Hematopoietic multipotent progenitor cell treated with erythropoietin and hydrocortisone succinate and interleukin-3 and kit ligand, for 6 days (in vitro differentiated cells): ENCODE measurements around the gene MNT.

ENCODE experiments used
- DNase-seq: peaks from one replicate; pipeline ENCODE4 v3.0.0-alpha.2; 2015

MNT gene

DNA sequence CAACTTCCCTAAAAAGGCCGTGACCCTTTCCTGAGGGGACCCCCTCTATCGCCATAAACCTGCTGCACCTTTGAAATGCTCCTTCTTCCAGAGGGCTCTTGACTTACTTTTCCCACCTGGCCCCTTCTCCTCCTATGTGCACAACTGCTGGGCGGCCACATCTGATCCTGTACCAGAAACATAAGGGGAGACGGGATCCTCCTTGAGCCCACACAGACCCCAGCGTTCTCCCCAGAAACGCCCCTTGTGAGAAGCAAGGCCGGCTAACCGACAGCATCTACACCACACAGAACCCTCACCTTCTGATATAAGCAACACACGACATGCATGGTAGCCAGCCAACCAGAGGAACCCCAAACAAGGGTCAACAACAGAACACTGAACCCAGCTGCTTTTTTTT is 14.2 kb upstream of the MNT start:
- DNase-seq = no peak

DNA sequence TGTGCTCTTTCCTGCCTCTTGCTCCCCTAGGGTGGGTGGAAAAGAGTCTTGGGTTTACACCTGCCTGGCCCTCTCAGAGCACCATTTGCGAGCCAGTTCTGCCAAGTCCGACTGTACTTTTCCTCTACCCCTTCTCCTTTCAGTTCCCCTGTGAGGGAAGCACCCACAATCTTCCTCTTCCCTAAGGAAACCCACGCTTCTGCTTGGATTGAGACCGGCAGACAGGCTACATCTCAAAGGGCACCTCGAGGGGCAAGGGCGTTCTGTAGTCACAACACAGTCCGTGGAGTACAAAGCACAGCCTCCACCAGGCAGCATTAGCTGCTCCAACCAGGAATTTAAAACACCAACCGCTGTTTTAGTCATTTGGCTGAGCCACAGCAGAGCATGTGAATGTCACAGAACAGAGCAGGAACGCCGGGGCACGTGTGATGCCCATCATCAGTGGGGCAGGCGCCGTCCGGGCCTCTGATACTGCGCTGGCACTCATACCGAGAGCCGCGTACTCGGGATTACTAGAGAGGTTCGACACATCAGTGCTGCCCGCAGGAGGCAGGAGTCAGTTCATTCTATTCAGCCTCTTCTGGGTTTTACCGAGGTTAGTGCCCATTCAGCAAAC is 13.7 kb upstream of the MNT start:
- DNase-seq = no peak

DNA sequence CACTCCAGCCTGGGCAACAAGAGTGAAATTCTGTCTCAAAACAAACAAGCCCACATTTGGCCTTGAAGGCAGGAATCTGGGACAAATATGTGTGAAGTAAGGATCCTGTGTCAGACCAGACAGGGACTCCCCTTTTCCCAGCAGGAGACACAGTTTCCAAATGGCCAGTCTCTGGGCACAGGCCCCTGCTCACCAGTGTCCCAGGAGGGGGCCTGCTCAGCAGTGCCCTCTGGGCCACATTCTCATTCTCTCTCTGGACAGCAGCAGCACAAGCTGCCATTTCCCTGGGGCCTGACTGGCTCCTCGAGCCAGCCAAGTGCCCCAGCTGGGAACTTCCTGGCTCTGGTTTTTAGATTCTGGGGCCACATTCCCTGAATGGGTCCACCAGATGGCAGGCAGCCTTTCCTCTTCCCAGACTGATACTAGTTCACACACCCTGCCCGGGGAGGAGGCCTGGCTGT is 11.7 kb upstream of the MNT start:
- DNase-seq = no peak

DNA sequence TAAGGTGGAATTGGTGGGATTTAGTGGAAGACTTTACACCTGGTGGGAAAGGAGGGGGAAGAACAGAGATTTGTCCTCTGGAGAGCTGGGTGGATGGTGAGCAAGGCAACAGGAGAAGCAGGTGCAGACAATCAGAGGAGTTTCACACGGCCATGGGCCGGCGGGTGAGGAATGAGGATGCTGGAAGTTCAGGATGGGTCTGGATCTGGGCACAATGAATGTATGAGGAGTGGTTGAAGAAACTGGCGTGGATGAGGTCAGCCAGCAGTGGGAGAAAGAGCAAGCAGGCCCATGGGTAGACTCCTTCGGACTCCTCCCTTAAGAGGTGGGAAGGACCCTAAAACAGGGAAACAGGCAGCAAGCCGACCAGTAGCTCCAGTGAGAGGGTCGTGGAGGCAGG is 10.1 kb upstream of the MNT start:
- DNase-seq = no peak

DNA sequence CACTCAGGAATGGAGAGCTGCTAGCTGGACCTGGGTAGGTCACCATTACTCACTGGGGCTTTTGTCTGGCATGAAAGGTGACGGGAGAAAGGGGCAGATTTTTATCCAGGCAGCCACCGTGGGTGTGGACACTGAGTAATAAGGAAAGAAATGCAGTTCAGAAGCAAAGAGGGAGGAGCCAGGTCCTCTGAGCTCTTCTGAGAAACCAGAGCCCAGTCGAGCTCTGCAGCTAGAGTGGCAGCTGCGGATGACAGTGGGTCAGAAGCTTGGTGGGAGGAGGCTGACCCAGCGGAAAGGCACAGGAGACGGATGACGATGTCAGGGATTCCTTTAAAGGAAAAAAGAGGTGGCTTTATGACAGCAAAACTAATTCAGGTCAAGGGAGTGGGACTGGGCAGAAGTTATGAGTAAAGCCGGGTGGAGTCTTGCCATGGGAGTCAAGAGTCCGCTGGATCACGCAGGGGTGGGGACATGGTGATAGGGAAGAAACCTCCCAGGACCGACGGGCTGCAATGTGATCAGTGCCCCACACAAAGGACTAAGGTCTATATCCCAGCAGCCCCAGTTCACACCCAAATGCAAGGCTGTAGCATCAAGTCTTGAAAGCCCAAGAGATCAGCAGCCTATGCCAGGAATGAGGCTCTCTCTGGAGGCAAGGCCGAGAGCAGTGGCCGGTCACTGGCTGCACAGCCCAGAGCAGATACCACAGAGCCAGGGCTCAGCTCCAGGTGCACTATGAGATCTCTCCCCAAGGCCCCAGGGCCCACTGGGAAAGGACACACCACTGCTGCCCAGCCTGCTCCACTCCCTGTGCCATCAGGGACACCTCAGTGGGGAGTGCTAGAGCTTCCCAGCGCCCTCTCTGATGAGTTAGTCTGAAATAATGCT is 6.3 kb upstream of the MNT start:
- DNase-seq = peak; percentile 45

DNA sequence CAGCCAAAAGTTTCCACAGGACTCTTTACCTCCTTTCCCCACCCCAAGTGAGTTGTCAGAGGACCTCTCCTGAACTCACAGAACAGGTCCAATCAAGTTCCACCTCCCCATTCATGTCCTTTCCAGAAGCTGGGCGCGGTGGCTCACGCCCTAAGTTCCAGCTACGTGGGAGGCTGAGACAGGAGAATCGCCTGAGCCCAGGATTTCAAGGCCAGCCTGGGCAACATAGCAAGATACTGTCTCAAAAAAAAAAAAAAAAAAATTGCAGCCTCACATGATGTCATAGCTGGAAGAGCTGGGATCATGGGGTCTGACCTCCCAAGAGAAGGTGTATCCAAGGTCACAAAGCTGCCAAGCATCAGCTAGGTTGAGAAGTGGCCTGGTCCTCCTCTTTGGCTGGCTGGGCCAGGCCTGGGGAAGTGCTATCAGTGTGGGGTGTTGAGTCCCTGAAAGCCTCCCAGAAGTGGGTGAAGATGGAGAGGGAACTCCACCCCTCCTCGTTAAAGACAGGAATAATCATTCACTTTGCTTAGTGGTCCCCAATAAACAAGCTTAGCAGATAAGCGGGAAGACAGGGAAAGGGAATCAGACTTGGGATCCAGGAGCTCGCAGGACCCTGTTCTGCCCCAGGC is 5.5 kb upstream of the MNT start:
- DNase-seq = no peak

DNA sequence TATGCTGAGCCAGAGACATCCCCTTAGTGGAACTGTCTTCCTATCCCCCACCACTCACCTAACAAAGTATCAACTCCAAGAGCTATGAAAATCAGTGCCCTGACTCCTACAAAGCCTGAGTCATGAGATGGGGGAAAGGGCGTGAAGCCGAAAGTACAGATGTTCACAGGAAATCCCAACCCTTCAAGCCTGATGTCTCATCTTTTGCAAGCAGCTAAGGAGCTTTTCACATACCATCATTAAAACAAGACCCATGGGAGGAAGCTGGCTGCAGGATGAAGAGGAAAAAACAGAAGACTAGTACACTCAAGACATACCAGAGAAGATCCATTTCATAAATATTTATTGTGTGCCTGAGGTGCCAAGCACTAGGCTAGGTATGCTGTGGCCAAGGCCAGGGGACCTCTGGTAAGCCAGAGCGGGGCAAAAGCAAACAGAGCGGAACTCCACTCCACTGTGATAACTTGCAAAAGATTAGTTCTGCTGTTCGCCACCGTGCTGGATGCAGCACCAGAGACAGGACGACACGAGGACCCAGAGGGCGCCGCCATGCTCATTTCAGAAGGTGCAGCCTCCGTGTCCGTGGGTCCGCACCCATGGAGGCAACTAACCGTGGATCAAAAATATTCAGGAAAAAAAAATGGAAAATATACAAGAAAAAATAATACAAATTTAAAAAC is 4.5 kb upstream of the MNT start:
- DNase-seq = no peak

DNA sequence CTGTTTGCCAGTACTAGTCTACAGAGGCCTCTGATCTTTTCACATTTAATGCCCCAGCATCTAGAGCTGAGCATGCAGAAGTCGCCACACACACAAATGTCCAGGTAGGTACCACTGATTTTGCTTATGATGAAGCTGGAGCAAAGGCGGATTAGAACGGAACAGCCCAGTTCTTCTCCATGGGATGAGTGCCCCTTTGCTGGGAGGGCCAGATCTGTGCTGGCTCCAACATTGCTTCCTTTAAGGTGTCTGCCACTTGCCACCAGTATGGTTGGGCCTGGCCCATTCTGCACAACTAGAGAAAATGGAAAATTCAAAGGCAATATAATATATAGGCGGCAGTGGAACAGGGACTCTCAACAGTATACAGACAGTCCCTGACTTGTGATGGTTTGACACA is 2.2 kb upstream of the MNT start:
- no peak for DNase-seq

DNA sequence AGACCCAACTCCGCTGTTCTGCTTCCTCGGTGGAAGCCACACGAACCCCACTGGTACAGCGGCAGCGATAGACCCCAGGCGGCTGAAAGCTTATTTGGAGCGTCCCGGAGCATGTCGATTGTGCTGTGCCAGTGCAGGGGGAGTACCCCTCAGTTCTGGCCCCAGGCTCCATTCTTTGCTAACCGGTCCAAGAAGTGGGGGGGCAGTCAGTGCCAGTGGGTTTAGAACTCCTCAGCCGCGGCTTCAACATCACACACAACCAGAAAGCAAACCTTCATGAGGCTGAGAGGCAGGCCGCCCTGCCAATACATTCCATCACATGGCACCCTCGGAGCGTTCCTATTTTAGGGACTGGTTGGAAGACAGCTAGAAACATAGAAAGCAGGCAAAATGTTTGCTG is 1.7 kb upstream of the MNT start:
- DNase-seq = peak; percentile 36

DNA sequence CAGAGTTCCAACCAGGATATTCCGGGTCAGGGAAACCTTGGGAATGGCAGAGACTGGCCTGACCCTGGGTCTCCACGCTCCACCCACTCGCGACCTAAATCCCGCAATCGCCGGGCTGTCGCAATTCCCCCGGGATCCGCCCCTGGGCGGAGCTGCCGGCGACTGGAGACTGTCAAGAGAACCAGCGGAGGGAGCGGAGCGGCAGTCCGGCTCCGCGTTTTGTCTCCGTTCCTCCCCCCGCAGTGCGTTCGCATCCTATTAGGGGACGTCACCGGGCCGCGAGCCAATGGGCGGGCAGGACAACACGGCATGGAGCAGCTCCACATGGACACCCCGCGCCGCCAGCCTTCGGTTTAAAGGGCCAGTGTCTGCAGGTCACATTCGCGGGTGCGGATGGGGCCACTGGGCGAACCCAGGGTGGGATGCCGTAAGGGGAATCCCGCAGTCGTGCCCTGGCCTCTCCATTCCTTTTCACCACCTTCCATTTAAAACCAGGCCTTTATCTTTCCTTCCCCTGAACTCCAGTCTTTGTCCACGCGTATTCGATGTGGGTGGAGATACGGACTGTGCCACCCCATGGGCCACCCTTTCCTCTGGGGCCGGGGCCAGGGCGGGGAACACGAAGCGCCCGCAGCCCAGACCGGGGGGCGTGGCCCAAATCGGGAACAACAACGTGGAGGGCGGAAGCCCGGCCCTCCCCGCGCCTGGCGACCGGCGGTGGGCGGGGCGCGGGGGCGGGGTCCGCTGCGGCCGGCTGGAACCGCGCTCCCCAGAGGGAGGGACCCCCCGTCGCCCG is 764 bp upstream of the MNT start:
- DNase-seq = peak; percentile 99

DNA sequence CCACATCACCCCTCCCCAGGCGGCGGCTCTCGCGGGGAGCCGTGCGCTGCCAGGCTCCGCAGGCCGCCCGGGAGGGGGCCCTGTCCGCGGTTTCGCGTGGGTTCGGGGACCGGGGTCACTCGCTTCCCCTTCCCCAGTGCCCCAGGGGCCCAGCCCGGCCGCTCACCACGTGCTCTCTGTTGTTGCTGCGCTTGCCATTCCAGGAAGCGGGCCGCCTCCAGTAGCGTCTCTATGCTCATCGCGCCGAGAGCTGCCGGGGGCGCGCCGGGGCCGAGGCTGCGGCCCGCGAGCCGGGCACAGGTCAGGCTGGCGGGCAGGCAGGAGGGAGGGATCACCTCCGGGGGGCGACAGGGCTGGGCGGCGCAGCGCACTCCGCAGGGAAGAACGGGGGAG is 390 bp downstream of the MNT start:
- peak; percentile 75 for DNase-seq

DNA sequence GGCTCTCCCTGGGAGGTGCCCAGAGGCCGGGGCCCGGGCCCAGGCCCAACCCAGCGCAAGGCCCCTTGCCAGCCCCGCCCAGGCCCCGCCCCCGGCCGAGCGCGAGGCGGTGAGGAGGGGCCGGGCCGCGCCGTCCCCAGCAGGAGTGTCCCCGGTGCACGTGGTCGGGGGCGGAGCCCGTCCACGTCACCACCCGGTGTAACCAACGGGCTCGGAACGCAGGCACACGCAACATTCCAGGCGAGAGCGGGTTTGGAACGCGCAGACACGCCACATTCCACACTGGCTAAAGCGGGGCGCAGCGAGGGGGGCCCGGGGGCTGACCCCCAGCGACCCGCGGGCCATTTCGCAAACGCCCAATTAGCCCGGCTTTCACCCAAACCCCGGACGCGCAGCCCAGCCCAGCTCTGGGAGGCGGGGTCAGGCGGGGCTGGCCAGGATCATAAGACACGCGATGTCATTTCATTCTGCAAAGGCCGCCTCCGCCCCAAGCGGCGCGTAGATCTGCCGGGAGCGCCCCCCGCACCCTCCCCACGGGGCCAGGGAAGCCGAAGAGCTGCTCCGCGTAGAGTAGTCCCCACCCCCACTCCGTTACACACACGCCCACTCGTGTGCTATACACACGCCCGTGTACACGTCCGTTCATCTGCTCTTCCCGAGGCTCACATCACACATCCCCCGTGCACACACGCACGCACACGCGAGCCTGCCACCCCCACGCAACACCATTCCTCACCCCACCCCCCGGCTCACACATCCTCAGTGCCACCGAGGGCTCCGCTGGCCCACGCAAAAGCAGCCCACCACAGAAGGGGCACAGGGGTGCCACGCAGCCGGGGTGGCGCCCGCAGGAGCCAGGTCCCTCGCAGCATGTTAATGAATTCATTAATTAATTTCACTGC is 1.0 kb downstream of the MNT start:
- peak; percentile 95 for DNase-seq

DNA sequence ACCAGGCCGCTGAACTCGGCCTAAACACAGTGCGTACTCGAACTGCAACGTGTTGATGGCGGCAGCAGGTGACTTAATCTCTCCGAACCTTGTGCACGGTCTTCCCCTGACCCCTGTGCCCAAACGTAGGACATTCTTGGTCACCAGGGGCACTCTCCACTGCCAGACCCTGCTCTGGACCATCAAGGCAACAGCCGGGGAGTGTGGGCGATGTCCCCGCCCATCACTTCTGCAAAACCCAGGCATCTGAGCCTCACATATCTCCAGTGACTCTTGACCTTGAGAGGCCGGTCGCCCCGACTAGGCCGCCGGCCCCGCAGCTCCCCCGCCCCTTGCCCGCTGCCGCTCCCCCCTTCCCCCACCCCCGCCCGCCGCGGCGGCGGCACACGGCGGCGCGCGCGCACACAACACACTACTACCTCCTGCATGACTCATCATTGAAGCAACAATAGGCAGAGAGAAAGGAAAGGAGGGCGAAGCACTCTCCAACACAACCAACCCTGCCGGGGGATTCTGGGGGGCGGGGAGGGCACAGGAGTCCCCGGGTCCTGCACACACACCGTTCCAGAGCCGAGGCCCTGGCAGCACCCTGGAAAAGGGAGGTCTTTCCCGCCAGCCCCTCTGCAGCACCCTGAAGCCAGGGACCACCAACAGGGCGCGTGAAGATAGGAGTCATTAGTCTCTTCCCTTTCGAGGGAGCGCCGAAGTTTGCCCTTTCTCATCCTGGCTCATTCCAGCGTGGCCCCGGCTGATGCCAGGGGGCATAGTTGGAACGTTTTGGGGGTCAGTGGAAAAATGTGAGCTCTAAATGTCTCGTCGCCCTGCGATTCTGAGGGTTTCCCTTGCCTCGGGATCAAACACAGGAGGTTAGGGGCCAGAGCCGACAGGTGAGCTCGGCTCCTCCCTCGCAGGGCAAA is 1.9 kb downstream of the MNT start:
- DNase-seq = peak; percentile 87

DNA sequence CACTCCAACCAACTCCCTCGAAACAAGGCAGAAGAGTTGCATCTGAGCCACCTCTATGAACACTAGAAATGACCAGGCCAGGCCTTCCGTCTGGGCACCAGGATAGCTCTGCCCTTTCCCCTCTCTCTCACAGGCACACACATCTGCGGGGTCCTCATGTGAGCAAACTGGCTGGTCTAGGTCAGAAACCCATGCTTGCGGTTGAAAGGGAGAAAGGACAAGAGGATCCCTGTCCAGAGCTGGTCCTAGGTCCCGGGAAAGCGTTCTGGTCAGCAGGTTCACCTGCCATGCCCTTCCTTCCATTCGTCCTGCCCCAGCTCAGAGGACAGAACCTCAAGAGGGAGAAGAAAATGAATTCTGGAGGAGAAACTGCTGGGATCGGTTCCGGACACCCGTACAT is 2.7 kb downstream of the MNT start:
- DNase-seq = no peak

DNA sequence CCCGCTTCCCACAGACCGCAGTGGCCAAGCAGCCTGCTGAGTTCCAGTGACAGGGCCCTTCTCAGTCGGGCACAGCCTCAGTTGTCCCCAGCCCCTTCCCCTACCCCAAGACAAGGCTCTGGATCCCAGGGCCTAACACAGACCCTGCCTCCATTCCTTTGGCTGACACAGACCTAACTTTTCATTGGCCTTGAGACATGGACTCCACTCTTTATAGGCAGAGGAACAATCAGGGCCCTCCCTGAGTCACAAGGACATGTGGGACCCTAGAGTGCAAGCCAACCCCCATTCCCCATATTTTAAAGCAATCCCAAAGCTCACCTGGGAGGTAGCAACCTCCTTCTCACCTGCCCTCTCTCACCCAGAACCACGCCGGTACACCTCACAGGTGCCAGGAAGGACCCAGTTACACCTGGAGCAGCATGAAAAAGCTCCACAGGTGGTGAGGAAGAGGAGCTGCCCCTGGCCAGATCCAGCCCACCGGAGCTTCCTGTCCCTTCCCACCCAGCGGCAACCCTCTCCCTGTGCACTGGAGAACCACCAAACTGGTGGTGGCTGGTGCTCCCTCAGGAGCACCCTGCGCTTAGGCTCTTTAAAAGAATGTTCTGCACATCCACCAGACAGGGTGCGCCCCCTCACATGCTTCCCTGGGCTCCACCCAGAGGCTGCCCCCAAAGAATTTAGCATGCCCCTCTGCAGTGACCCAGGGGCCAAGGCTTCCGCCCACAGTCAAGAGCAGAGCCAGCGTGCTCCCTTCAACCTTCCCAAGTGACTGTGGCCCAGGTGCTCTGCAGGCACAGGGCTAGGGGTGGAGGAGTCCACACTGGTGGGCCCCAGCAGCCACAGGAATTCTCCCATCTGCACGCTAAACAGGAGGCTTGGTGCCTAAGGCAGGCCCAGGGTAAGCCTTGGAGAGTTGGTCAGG is 3.4 kb downstream of the MNT start:
- no peak for DNase-seq

DNA sequence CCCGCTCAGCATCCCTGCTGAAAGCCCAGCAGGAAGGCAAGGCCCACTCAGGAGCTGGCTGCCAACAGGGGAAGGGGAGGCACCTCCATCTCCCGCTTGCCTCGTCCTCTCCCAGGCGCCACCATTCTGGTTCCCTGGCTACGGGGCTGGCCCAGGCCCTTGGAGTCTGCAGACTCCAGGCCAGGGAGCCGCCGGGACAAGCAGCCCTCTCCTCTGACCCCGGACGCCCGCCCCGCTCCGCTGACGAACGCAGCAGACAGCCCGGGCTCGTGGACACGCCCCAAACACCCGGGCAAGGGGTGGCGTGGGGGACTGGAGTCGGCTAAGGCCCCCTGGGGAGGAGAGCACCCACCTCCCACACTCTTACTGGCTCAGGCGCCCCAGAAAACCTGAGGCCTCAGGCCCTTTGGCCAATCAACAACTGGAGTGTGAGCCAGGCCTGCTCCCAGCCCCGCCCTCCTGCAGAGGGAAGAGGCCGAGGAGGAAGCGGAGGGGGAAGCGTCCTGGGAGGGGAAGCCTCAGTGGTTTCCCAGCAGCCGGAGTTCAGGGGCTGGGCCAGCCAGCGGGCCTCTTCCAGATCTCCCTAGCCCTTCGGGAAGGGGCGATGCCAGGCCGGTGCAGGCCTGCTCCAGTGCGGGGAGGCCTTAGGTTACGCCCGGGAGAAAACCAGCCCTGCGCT is 4.2 kb downstream of the MNT start:
- peak; percentile 97 for DNase-seq

DNA sequence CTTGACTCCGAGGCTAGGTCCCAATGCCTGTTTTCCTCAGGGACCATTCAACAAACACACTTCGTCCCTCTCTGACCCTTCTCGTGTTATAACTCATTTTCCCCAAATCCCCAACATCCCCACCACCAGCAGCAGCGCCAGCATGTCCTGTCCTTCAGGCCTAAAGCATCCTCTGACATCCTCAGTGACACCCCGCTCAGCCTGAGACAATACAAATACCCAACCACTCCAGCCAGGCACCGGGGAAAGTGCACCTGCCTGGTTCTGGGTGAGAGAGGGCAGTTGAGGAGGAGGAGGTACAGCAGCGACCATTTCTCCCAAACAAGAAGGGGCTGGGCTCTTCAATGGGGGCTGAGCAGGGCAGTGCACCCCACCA is 4.7 kb downstream of the MNT start:
- no peak for DNase-seq
